Colonic mucosa (tissue), 4 donors: Measurements from ENCODE around the gene USP34. TPM values are rescaled to one million over a fixed set of nuclear protein-coding genes. Genes with fewer than 3 reads are reported as not detected.
"Not testable (repeated sequence)": the region's sequence is repeated elsewhere in the genome, so short reads cannot be mapped to it uniquely, and the experiment has no call there.

Source experiments
- DNase-seq: peaks from one replicate; pipeline ENCODE4 v3.0.0-alpha.2; 2020
- H3K27ac ChIP-seq: fragments of 200-600 bp; one replicate; pipeline ENCODE4 v1.8.0; 2021
- H3K27me3 ChIP-seq: fragments of 200-600 bp; one replicate; pipeline ENCODE4 v1.8.0; 2021
- H3K36me3 ChIP-seq: fragments of 200-600 bp; one replicate; pipeline ENCODE4 v1.8.0; 2021
- H3K4me1 ChIP-seq: fragments of 200-600 bp; one replicate; pipeline ENCODE4 v1.8.0; 2021; ENCODE audit warnings: mild to moderate bottlenecking
- H3K4me3 ChIP-seq: fragments of 200-600 bp; one replicate; pipeline ENCODE4 v1.8.0; 2021
- H3K9ac ChIP-seq, 2 donors: one replicate each; pipeline ENCODE4 v1.7.0; 2013; ENCODE audit warnings: control low read depth in 2 of 2, low read depth in 2 of 2, low read length in 2 of 2
- H3K9me3 ChIP-seq: fragments of 200-600 bp; one replicate; pipeline ENCODE4 v1.8.0; 2021
- intact Hi-C: fragments of 100-400 bp; cut with DNase I; formaldehyde crosslinking; loops from one replicate; pipeline ENCODE4 v1.14.1; 2022
- total RNA-seq, 2 donors: library from RNA; stranded (reverse); fragmentation: NEBNext Ultra II Directional in 1 of 2; extraction: Animal tissue kit (Norgen Biotek cat#: 25700) in 1 of 2; gene quantifications; one replicate each; pipeline ENCODE4 v1.2.1, GENCODE V29; 2021
- TF ChIP-seq, protein P1 (sequence below): fragments of 200-600 bp; IDR thresholded peaks from one replicate; pipeline ENCODE4 v1.8.0; 2022; ENCODE audit warnings: antibody characterized with exemption, mild to moderate bottlenecking
- donor health status: healthy.
- donor health status: DM: no; HTN: no; CAD: no.
- donor health status: DM: no; HTN: no; CAD: no.

USP34 gene
- total RNA-seq, 2 donors from 2014 or later = 70.8 to 76.3 TPM

DNA sequence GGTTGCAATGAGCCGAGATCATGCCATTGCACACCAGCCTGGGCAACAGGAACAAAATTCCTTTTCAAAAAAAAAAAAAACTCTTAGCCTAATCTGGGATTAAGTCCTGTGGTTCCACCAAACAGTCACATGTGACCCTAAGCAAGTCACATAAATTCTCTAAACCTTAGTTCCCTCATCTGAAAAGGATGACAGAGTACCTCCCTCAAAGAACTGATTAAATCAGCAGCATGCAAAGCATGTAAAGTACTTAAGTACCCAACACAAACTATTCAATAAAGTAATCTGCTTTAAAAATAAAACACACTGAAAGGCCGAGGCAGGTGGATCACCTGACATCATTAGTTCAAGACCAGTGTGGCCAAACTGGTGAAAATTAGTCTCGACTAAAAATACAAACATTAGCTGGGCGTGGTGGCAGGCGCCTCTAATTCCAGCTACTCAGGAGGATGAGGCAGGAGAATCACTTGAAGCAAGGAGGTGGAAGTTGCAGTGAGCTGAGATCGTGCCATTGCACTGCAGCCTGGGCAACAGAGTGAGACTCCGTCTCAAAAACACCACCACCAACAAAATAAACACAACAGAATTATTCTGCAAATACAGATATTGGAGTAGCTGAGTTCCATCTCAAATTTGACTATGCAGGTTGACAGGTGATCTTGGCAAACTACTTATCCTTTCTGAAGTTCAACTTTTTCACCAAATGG is 7.0 kb downstream of the USP34 start:
- no peak overlapping the region for H3K4me3 ChIP-seq
- intact Hi-C loops = no loop called here
- DNase-seq = no peak
- H3K36me3 ChIP-seq = no peaks in the 10 kb centered on the region
- H3K9me3 ChIP-seq = no peaks in the 10 kb centered on the region
- H3K9ac ChIP-seq = no peak overlapping the region
- no peak overlapping the region for H3K27ac ChIP-seq
- H3K4me1 ChIP-seq = peaks cover 5% of the 10 kb centered on the region
- TF ChIP-seq, protein P1, sequence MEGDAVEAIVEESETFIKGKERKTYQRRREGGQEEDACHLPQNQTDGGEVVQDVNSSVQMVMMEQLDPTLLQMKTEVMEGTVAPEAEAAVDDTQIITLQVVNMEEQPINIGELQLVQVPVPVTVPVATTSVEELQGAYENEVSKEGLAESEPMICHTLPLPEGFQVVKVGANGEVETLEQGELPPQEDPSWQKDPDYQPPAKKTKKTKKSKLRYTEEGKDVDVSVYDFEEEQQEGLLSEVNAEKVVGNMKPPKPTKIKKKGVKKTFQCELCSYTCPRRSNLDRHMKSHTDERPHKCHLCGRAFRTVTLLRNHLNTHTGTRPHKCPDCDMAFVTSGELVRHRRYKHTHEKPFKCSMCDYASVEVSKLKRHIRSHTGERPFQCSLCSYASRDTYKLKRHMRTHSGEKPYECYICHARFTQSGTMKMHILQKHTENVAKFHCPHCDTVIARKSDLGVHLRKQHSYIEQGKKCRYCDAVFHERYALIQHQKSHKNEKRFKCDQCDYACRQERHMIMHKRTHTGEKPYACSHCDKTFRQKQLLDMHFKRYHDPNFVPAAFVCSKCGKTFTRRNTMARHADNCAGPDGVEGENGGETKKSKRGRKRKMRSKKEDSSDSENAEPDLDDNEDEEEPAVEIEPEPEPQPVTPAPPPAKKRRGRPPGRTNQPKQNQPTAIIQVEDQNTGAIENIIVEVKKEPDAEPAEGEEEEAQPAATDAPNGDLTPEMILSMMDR = no peak
- no peaks in the 10 kb centered on the region for H3K27me3 ChIP-seq

DNA sequence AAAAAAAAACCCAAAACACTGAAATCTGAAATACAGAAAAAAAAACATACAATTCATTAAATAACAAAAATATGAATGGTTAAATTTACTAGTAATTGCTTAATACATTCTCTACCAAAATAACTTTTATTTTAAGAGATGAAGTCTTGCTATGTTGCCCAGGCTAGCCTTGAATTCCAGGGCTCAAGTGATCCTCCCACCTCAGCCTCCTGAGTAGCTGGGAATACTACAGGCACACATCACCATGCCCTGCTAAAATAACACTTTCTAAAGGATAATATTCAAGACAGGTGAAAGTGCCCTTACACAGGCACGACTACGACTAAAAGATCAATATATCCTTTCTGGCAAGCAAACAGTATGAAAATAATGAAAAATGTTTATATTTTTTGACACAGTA is 9.5 kb downstream of the USP34 start:
- Histone ChIP-seq H3K4me3 (no peak overlapping the region), H3K27me3 (no peaks in the 10 kb centered on the region), H3K36me3 (no peaks in the 10 kb centered on the region), H3K9me3 (no peaks in the 10 kb centered on the region), H3K27ac (no peak overlapping the region), H3K9ac (no peak overlapping the region), H3K4me1 (peaks cover 5% of the 10 kb centered on the region)
- intact Hi-C loops = no loop called here
- no peak for DNase-seq
- TF ChIP-seq, protein P1 = no peak

DNA sequence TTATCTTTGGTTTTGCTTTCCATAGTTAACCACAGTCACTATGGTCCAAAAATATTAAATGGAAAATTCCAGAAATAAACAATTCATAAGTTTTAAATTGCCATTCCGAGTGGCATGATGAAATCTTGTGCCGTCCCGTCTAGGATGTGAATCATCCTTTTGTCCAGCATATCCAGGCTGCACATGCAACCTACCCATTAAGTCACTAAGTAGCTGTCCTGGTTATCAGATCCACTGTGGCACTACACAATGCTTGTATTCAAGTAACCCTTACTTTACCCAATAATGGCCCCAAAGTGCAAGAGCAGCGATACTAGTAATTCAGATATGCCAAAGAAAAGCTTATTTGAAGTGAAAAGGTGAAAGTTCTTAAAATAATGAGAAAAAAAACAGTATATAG is 10.7 kb downstream of the USP34 start:
- Histone ChIP-seq H3K9me3 (no peaks in the 10 kb centered on the region), H3K4me3 (no peak overlapping the region), H3K4me1 (peaks cover 5% of the 10 kb centered on the region), H3K9ac (no peak overlapping the region), H3K27ac (no peak overlapping the region), H3K36me3 (no peaks in the 10 kb centered on the region), H3K27me3 (no peaks in the 10 kb centered on the region)
- no peak for DNase-seq
- TF ChIP-seq, protein P1 = no peak
- intact Hi-C loops = no loop called here

DNA sequence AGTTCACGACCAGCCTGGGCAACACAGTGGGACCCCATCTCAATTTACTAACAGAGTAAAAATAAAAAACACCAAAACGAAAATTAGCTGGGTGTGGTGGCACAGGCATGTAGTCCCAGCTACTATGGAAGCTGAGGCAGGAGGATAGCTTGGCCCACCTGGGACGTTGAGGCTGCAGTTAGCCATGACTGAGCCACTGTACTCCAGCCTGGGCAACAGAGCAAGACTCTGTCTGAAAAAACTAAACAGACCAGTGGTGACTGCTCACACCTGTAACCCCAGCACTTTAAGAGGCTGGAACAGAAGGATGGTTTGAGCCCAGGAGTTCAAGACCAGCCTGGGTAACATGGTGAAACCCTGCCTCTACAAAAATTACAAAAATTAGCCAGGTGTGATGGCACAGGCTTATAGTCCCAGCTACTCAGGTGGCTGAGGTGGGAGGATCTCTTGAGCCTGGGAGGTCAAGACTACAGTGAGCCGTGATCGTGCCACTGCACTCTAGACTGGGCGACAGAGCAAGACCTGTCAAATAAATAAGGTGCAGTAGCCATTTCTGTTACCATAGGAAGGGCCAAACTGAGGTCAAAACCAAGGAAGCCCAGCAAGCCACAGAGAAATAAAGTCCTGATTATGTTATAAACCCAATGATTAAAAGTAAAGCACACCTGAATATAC is 14.0 kb downstream of the USP34 start:
- Histone ChIP-seq H3K9ac (no peak overlapping the region), H3K36me3 (no peaks in the 10 kb centered on the region), H3K9me3 (no peaks in the 10 kb centered on the region), H3K4me1 (no peaks in the 10 kb centered on the region), H3K27me3 (no peaks in the 10 kb centered on the region), H3K4me3 (no peak overlapping the region), H3K27ac (no peak overlapping the region)
- TF ChIP-seq, protein P1 = no peak
- DNase-seq = no peak
- intact Hi-C loops = no loop called here

DNA sequence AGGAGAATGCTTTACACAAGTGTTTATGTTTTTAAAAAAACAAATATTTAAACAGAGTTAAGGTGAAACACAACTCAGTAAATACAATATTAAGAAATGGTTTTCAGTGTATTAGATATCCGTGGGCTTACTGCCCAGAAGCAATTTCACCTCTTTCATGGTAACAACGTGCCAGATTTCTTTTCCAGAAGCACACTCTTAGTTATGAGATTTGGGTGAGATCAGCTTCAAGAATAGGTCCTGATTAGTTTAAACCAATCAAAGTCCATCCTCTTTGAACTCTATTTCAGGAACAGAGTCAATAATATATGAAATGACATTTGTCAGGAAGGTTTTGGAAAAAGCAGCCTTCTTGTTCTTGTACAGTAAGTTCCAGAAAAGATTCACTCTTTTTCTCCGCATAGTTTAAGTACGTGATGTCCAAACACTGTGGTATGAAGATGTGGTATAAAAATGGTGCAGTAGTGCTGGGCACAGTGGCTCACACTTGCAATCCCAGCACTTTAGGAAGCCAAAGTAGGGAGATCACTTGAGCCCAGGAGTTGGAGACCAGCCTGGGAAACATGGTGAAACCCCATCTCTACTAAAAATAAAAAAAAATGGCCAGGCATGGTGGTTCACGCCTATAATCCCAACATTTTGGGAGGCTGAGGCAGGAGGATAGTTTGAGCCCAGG is 14.7 kb downstream of the USP34 start:
- no peak overlapping the region for H3K4me3 ChIP-seq
- DNase-seq = no peak
- TF ChIP-seq, protein P1 = no peak
- no peak overlapping the region for H3K27ac ChIP-seq
- intact Hi-C loops = no loop called here
- no peak overlapping the region for H3K9ac ChIP-seq
- no peaks in the 10 kb centered on the region for H3K27me3 ChIP-seq
- no peaks in the 10 kb centered on the region for H3K36me3 ChIP-seq
- no peaks in the 10 kb centered on the region for H3K9me3 ChIP-seq
- no peaks in the 10 kb centered on the region for H3K4me1 ChIP-seq

DNA sequence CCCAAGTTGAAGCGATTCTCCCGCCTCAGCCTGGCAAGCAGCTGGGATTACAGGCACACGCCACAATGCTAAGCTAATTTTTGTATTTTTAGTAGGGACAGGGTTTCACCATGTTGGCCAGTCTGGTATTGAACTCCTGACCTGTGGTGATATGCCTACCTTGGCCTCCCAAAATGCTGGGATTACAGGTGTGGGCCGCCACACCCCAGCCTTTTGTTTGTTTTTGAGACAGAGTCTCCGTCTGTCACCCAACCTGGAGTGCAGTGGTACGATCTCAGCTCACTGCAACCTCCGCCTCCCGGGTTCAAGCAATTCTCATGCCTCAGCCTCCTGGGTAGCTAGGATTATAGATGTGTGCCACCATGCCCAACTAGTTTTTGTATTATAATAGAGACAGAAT is 15.9 kb downstream of the USP34 start:
- H3K27ac ChIP-seq, intact Hi-C loops, H3K4me1 ChIP-seq, H3K4me3 ChIP-seq, DNase-seq, H3K9ac ChIP-seq, H3K36me3 ChIP-seq, H3K27me3 ChIP-seq, H3K9me3 ChIP-seq: not testable (repeated sequence)
